WTC11 (cell line): ENCODE measurements around the gene MFAP3. TPM values are rescaled to one million over a fixed set of nuclear protein-coding genes. Genes with fewer than 3 reads are reported as not detected.

ENCODE experiments used
- ATAC-seq: fragments of 200-7000 bp; cut with Tn5 transposase; 2 replicates; pipeline ENCODE4 v1.10.0; 2021; ENCODE audit warnings: mild to moderate bottlenecking, moderate library complexity
- CTCF ChIA-PET: fragments of 300-600 bp; sonication (Branson Sonifier 250); formaldehyde crosslinking; loops from one replicate; lab custom pipeline; 2021; ENCODE audit warnings: antibody characterized with exemption; lab: Charles Lee
- POLR2A ChIA-PET: fragments of 350-600 bp; sonication (Branson Sonifier 250); formaldehyde crosslinking; loops from one replicate; lab custom pipeline; 2021; ENCODE audit warnings: antibody characterized with exemption; lab: Charles Lee
- DNase-seq: peaks from one replicate; pipeline ENCODE4 v3.0.0; 2021; ENCODE audit warnings: low spot score
- H3K27ac Mint-ChIP-seq: 2 replicates; pipeline ENCODE4 v1.8.0; 2021; ENCODE audit warnings: mixed read lengths
- H3K27me3 Mint-ChIP-seq: 2 replicates; pipeline ENCODE4 v1.8.0; 2021; ENCODE audit warnings: low read depth, mild to moderate bottlenecking, moderate library complexity, mixed read lengths
- H3K36me3 Mint-ChIP-seq: 2 replicates; pipeline ENCODE4 v1.8.0; 2021; ENCODE audit warnings: mixed read lengths
- H3K4me1 Mint-ChIP-seq: 2 replicates; pipeline ENCODE4 v1.8.0; 2022; ENCODE audit warnings: mixed read lengths
- H3K4me3 Mint-ChIP-seq: 2 replicates; pipeline ENCODE4 v1.8.0; 2021; ENCODE audit warnings: mild to moderate bottlenecking, moderate library complexity, mixed read lengths
- H3K9me3 Mint-ChIP-seq: 2 replicates; pipeline ENCODE4 v1.8.0; 2021; ENCODE audit warnings: mixed read lengths
- AR ChIP-seq: fragments of 250-450 bp; sonication (Bioruptor Pico); IDR thresholded peaks from 2 replicates; pipeline ENCODE4 v1.9.0; 2021; ENCODE audit warnings: mild to moderate bottlenecking
- ATF2 ChIP-seq: sonication (generic); formaldehyde crosslinking; IDR thresholded peaks from 2 replicates; pipeline ENCODE4 v1.8.1; 2022; ENCODE audit warnings: low read depth, missing genetic modification reagents, borderline replicate concordance
- ATF3 ChIP-seq: sonication (generic); formaldehyde crosslinking; conservative IDR thresholded peaks from 2 replicates; pipeline ENCODE4 v1.8.1; 2022; ENCODE audit warnings: mild to moderate bottlenecking, missing genetic modification reagents
- CBFB ChIP-seq: sonication (generic); formaldehyde crosslinking; IDR thresholded peaks from 2 replicates; pipeline ENCODE4 v1.8.1; 2022; ENCODE audit warnings: mild to moderate bottlenecking, low read depth, missing genetic modification reagents
- ERG ChIP-seq: fragments of 250-450 bp; sonication (Bioruptor Pico); IDR thresholded peaks from 2 replicates; pipeline ENCODE4 v1.8.0; 2021; ENCODE audit warnings: mild to moderate bottlenecking
- FOXJ3 ChIP-seq: sonication (generic); formaldehyde crosslinking; IDR thresholded peaks from 2 replicates; pipeline ENCODE4 v1.9.0; 2021; ENCODE audit warnings: missing genetic modification reagents, mild to moderate bottlenecking, borderline replicate concordance
- FOXP4 ChIP-seq: sonication (generic); formaldehyde crosslinking; IDR thresholded peaks from 2 replicates; pipeline ENCODE4 v1.8.0; 2022; ENCODE audit warnings: mild to moderate bottlenecking, missing genetic modification reagents
- IRF2 ChIP-seq: sonication (generic); formaldehyde crosslinking; IDR thresholded peaks from 2 replicates; pipeline ENCODE4 v1.8.0; 2022; ENCODE audit warnings: low read depth, missing genetic modification reagents, borderline replicate concordance
- NR2C2 ChIP-seq: sonication (generic); formaldehyde crosslinking; IDR thresholded peaks from 2 replicates; pipeline ENCODE4 v1.8.0; 2022; ENCODE audit warnings: mild to moderate bottlenecking, missing genetic modification reagents
- TEAD1 ChIP-seq: sonication (generic); formaldehyde crosslinking; IDR thresholded peaks from 2 replicates; pipeline ENCODE4 v1.8.0; 2022; ENCODE audit warnings: mild to moderate bottlenecking, missing genetic modification reagents
- TEAD4 ChIP-seq: sonication (generic); formaldehyde crosslinking; IDR thresholded peaks from 2 replicates; pipeline ENCODE4 v1.8.0; 2022; ENCODE audit warnings: mild to moderate bottlenecking, missing genetic modification reagents
- USF2 ChIP-seq: sonication (generic); formaldehyde crosslinking; IDR thresholded peaks from 2 replicates; pipeline ENCODE4 v1.8.1; 2023; ENCODE audit warnings: mild to moderate bottlenecking, missing genetic modification reagents, moderate library complexity
- ZNF121 ChIP-seq: sonication (generic); formaldehyde crosslinking; IDR thresholded peaks from 2 replicates; pipeline ENCODE4 v1.8.0; 2023; ENCODE audit warnings: missing genetic modification reagents
- ZNF219 ChIP-seq: sonication (generic); formaldehyde crosslinking; IDR thresholded peaks from 2 replicates; pipeline ENCODE4 v1.8.0; 2023; ENCODE audit warnings: missing genetic modification reagents, mild to moderate bottlenecking, borderline replicate concordance
- ZNF263 ChIP-seq: sonication (generic); formaldehyde crosslinking; IDR thresholded peaks from 2 replicates; pipeline ENCODE4 v1.8.1; 2022; ENCODE audit warnings: low read depth, mild to moderate bottlenecking, moderate library complexity, missing genetic modification reagents
- ZNF416 ChIP-seq: fragments of 250-450 bp; sonication (Bioruptor Pico); IDR thresholded peaks from 2 replicates; pipeline ENCODE4 v1.9.0; 2021; ENCODE audit warnings: mild to moderate bottlenecking, inconsistent platforms
- ZNF671 ChIP-seq: fragments of 250-450 bp; sonication (Bioruptor Pico); IDR thresholded peaks from 2 replicates; pipeline ENCODE4 v1.8.0; 2021; ENCODE audit warnings: mild to moderate bottlenecking
- total RNA-seq: library from RNA; stranded (reverse); gene quantifications from 3 replicates; pipeline ENCODE4 v1.2.3, GENCODE V29; 2021
- TF ChIP-seq, protein P1 (sequence below): sonication (generic); formaldehyde crosslinking; IDR thresholded peaks from 2 replicates; pipeline ENCODE4 v1.8.0; 2023; ENCODE audit warnings: missing genetic modification reagents, mild to moderate bottlenecking, borderline replicate concordance
- TF ChIP-seq, protein P2 (sequence below): sonication (generic); formaldehyde crosslinking; IDR thresholded peaks from 2 replicates; pipeline ENCODE4 v1.8.1; 2022; ENCODE audit warnings: mild to moderate bottlenecking, missing genetic modification reagents, moderate library complexity, borderline replicate concordance
- TF ChIP-seq, protein P3 (sequence below): sonication (generic); formaldehyde crosslinking; IDR thresholded peaks from 2 replicates; pipeline ENCODE4 v1.8.0; 2022; ENCODE audit warnings: mild to moderate bottlenecking, missing genetic modification reagents

The MFAP3 gene
- total RNA-seq, 1 experiment from 2014 or later, result 20.0 TPM

GRCh38 chr5:154060606-154061005 lies 21.8 kb downstream of the MFAP3 start:
- no peak overlapping the region for H3K4me3 Mint-ChIP-seq
- no peaks in the 10 kb centered on the region for H3K36me3 Mint-ChIP-seq
- peaks cover 18% of the 10 kb centered on the region for H3K4me1 Mint-ChIP-seq
- TF ChIP-seq TEAD1 (CRISPR knock-in tag) (no peak), ATF3 (no peak), ZNF671 (CRISPR knock-in tag) (no peak), ZNF219 (CRISPR knock-in tag) (no peak), FOXP4 (CRISPR knock-in tag) (no peak), ZNF416 (CRISPR knock-in tag) (no peak), AR (no peak), CBFB (CRISPR knock-in tag) (no peak), ZNF263 (CRISPR knock-in tag) (no peak), TEAD4 (CRISPR knock-in tag) (no peak), ERG (no peak), IRF2 (CRISPR knock-in tag) (no peak), ATF2 (CRISPR knock-in tag) (no peak), NR2C2 (CRISPR knock-in tag) (no peak), FOXJ3 (CRISPR knock-in tag) (no peak), USF2 (no peak), ZNF121 (CRISPR knock-in tag) (no peak)
- TF ChIP-seq, protein P1, sequence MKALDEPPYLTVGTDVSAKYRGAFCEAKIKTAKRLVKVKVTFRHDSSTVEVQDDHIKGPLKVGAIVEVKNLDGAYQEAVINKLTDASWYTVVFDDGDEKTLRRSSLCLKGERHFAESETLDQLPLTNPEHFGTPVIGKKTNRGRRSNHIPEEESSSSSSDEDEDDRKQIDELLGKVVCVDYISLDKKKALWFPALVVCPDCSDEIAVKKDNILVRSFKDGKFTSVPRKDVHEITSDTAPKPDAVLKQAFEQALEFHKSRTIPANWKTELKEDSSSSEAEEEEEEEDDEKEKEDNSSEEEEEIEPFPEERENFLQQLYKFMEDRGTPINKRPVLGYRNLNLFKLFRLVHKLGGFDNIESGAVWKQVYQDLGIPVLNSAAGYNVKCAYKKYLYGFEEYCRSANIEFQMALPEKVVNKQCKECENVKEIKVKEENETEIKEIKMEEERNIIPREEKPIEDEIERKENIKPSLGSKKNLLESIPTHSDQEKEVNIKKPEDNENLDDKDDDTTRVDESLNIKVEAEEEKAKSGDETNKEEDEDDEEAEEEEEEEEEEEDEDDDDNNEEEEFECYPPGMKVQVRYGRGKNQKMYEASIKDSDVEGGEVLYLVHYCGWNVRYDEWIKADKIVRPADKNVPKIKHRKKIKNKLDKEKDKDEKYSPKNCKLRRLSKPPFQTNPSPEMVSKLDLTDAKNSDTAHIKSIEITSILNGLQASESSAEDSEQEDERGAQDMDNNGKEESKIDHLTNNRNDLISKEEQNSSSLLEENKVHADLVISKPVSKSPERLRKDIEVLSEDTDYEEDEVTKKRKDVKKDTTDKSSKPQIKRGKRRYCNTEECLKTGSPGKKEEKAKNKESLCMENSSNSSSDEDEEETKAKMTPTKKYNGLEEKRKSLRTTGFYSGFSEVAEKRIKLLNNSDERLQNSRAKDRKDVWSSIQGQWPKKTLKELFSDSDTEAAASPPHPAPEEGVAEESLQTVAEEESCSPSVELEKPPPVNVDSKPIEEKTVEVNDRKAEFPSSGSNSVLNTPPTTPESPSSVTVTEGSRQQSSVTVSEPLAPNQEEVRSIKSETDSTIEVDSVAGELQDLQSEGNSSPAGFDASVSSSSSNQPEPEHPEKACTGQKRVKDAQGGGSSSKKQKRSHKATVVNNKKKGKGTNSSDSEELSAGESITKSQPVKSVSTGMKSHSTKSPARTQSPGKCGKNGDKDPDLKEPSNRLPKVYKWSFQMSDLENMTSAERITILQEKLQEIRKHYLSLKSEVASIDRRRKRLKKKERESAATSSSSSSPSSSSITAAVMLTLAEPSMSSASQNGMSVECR (CRISPR knock-in tag), result no peak
- TF ChIP-seq, protein P2, sequence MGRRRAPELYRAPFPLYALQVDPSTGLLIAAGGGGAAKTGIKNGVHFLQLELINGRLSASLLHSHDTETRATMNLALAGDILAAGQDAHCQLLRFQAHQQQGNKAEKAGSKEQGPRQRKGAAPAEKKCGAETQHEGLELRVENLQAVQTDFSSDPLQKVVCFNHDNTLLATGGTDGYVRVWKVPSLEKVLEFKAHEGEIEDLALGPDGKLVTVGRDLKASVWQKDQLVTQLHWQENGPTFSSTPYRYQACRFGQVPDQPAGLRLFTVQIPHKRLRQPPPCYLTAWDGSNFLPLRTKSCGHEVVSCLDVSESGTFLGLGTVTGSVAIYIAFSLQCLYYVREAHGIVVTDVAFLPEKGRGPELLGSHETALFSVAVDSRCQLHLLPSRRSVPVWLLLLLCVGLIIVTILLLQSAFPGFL (CRISPR knock-in tag), result no peak
- TF ChIP-seq, protein P3, sequence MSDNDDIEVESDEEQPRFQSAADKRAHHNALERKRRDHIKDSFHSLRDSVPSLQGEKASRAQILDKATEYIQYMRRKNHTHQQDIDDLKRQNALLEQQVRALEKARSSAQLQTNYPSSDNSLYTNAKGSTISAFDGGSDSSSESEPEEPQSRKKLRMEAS (CRISPR knock-in tag), result no peak
- peaks cover 3% of the 10 kb centered on the region; the same call in 1 of the 2 replicates for H3K27me3 Mint-ChIP-seq
- no peak overlapping the region for H3K27ac Mint-ChIP-seq
- POLR2A ChIA-PET, result interaction anchor here (0.6 kb wide), 1 partner anchor 1623 kb away, joined by 5 read pairs; no protein-coding TSS in a partner anchor
- DNase-seq, result no peak
- no peaks in the 10 kb centered on the region for H3K9me3 Mint-ChIP-seq
- ATAC-seq, result no peak
- CTCF ChIA-PET, result interaction anchor here (1.7 kb wide), 1 partner anchor 12 kb away, joined by 5 read pairs; no protein-coding TSS in a partner anchor
